ENCODE data around the gene FAM20A. TPM values are rescaled to one million over a fixed set of nuclear protein-coding genes. Genes with fewer than 3 reads are reported as not detected.
A peak's percentile ranks its signal among the peaks of the same experiment; 100 is the strongest.

Gene FAM20A
- total RNA-seq, 6 experiments from 2014 or later, result 28.2 to 86.0 (median 45.0) TPM

DNA sequence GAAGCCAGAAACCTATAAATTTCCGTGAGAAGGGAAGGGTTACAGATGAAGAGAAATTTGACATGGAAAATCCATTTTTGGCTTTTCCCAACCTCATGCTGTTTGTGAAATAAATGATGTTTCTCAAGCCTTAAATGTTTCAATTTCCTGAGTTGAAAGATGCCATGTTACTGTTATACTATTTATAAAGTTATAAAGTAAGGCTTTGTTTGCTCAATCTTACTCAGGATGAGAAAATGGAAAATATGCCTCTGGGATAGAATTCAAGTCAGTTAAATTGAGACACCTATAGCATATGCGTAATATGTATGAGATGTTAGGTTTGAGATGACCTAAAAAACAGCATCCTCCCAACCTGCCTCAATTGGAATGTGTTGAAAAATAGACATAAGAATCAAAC is 19.9 kb upstream of the FAM20A start:
- Histone ChIP-seq H3K27ac (no peak overlapping the region), H3K27me3 (no peaks in the 10 kb centered on the region), H3K36me3 (no peaks in the 10 kb centered on the region), H3K4me1 (no peaks in the 10 kb centered on the region), H3K4me3 (no peak overlapping the region), H3K9me3 (no peaks in the 10 kb centered on the region)
- ATAC-seq (no peak), DNase-seq (no peak)
- intact Hi-C loops (cut with DNase I), result loop anchor here in 1 of 2 donors (10.0 kb wide), 1 partner anchor 124 kb away; no protein-coding TSS in a partner anchor
- WGBS (ENCODE audit: insufficient coverage, low coverage, low lambda C conversion rate, missing lambda C conversion rate), result 82% methylated on average over 2 of the region's 2 CpGs
- TF ChIP-seq POLR2A (IDR thresholded peaks at IDR 0.05), result no peak
- TF ChIP-seq, protein P1, sequence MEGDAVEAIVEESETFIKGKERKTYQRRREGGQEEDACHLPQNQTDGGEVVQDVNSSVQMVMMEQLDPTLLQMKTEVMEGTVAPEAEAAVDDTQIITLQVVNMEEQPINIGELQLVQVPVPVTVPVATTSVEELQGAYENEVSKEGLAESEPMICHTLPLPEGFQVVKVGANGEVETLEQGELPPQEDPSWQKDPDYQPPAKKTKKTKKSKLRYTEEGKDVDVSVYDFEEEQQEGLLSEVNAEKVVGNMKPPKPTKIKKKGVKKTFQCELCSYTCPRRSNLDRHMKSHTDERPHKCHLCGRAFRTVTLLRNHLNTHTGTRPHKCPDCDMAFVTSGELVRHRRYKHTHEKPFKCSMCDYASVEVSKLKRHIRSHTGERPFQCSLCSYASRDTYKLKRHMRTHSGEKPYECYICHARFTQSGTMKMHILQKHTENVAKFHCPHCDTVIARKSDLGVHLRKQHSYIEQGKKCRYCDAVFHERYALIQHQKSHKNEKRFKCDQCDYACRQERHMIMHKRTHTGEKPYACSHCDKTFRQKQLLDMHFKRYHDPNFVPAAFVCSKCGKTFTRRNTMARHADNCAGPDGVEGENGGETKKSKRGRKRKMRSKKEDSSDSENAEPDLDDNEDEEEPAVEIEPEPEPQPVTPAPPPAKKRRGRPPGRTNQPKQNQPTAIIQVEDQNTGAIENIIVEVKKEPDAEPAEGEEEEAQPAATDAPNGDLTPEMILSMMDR (IDR thresholded peaks at IDR 0.05), result no peak

- intact Hi-C loops (cut with DNase I), result no loop called here
- DNase-seq (no peak), ATAC-seq (no peak)
- Histone ChIP-seq H3K27me3 (no peaks in the 10 kb centered on the region), H3K27ac (no peak overlapping the region), H3K9me3 (no peaks in the 10 kb centered on the region), H3K36me3 (no peaks in the 10 kb centered on the region), H3K4me3 (no peak overlapping the region), H3K4me1 (peaks cover 0 to 26% (median 10%) of the 10 kb centered on the region in 4 donors)
- TF ChIP-seq POLR2A (IDR thresholded peaks at IDR 0.05), result no peak
- TF ChIP-seq, protein P1 (IDR thresholded peaks at IDR 0.05), result no peak
These were observed 15.2 kb upstream of the FAM20A start for GRCh38 chr17:68616334-68616733.

DNA sequence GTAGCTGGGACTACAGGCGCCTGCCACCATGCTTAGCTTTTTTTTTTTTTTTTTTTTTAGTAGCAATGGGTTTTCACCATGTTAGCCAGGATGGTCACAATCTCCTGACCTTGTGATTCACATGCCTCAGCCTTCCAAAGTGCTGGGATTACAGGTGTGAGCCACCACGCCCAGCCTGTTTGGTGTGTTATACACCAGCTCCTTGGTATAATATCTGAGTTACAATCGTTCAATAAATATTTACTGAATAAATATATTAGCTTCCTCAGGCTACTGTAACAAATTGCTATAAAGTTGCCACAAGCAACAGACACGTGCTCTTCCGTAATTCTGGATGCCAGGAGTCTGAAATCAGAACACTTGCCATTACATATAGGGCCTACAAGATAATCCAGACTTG is 13.6 kb upstream of the FAM20A start:
- intact Hi-C loops (cut with DNase I), result no loop called here
- no peak for ATAC-seq
- no peaks in the 10 kb centered on the region for H3K36me3 ChIP-seq
- peaks cover 0 to 28% (median 10%) of the 10 kb centered on the region in 4 donors for H3K4me1 ChIP-seq
- no peak for DNase-seq
- 62% methylated on average over 5 of the region's 5 CpGs for WGBS (ENCODE audit: insufficient coverage, low coverage, low lambda C conversion rate, missing lambda C conversion rate)
- H3K27me3 ChIP-seq, result no peaks in the 10 kb centered on the region
- no peak overlapping the region for H3K4me3 ChIP-seq
- H3K9me3 ChIP-seq, result no peaks in the 10 kb centered on the region
- no peak overlapping the region for H3K27ac ChIP-seq
- TF ChIP-seq POLR2A (IDR thresholded peaks at IDR 0.05), result no peak
- TF ChIP-seq, protein P1 (IDR thresholded peaks at IDR 0.05), result no peak

- Histone ChIP-seq H3K4me1 (peaks cover 0 to 28% (median 10%) of the 10 kb centered on the region in 4 donors), H3K36me3 (no peaks in the 10 kb centered on the region), H3K27me3 (no peaks in the 10 kb centered on the region), H3K27ac (peak overlapping the region; percentile 20 to 86 (median 77)), H3K4me3 (no peak overlapping the region), H3K9me3 (no peaks in the 10 kb centered on the region)
- intact Hi-C loops (cut with DNase I), result no loop called here
- WGBS (ENCODE audit: insufficient coverage, low coverage, low lambda C conversion rate, missing lambda C conversion rate), result 13% methylated on average over 5 of the region's 5 CpGs
- ATAC-seq, result peak; percentile 79 to 84 (median 82)
- TF ChIP-seq POLR2A (IDR thresholded peaks at IDR 0.05), result no peak
- TF ChIP-seq, protein P1 (IDR thresholded peaks at IDR 0.05), result peak; percentile 65 to 79 (median 72)
- DNase-seq, result peak in 1 of 3 donors; percentile 71
These were observed 12.7 kb upstream of the FAM20A start for GRCh38 chr17:68613739-68614298.

DNA sequence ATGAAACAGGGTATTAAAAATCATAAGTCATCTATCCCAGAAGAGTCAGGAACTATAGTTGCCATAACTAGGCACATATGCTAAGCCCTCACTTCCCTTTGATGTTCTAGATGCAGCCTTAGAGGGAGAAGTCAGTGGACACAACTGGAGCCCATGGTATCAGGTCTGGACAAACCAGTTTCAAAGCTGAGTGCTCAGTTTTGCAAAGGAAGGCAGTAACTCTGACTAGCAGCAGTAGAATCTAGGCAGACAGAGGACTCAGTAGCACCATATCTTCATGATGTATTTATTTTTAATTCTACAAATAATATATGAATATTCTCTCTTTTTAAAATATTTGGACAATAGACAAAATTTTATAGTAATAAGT is 11.7 kb upstream of the FAM20A start:
- intact Hi-C loops (cut with DNase I), result no loop called here
- TF ChIP-seq POLR2A (IDR thresholded peaks at IDR 0.05), result no peak

More for the DNA sequence above, 11.7 kb upstream of the FAM20A start:
- no peak overlapping the region for H3K4me3 ChIP-seq
- H3K4me1 ChIP-seq, result peaks cover 0 to 28% (median 10%) of the 10 kb centered on the region in 4 donors
- DNase-seq, result no peak
- peak in 2 of 4 donors; percentile 2 to 11 for ATAC-seq
- H3K27me3 ChIP-seq, result no peaks in the 10 kb centered on the region
- peaks cover 0 to 4% (median 0%) of the 10 kb centered on the region in 4 donors for H3K9me3 ChIP-seq
- peak overlapping the region; percentile 27 to 86 (median 77) for H3K27ac ChIP-seq
- H3K36me3 ChIP-seq, result no peaks in the 10 kb centered on the region
